ENCODE results near the gene RANBP3. TPM values are rescaled to one million over a fixed set of nuclear protein-coding genes. Genes with fewer than 3 reads are reported as not detected.

RANBP3 gene
- total RNA-seq, 1 donor from 2014 or later = 78.8 TPM

DNA sequence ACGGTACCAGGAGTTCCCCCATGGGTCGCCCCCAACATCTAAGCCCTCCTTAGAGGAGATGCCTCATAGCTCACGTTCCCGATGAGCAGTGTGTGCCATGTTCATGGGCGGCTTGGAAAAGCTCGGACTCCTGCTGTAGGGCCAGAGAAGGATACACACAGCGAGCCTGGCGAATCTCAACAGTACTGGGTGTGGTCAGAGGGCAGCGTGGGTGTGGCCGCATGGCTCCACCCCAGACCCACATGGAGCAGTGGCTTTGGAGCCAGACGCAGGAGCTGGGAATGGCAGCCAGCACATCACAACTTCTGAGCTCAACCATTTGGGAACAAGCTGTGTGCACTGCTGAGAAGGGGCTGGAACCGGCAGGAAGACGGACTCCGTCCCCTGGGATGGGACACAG is 48.3 kb downstream of the RANBP3 start:
- DNase-seq (ENCODE audit: low read depth) = no peak

DNA sequence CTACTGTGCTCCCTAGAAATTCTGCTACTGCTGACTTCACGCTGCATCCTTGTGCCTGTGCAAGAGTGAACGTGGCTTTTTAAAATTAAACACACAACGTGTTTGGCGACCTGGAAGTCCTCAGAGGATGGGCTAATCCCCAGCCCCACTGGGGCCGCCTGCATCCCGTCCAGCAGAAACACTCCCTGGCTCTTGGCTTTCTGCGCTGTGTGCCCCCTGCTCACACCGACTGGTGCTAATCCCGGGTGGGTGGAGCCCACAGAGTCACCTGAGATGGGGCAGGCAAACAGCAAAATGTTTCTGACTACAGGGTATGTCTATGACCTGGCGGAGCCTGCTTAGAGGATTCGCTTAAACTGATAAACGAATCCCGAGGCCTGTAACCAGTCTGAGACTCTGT is 48.8 kb downstream of the RANBP3 start:
- DNase-seq (ENCODE audit: low read depth) = no peak

DNA sequence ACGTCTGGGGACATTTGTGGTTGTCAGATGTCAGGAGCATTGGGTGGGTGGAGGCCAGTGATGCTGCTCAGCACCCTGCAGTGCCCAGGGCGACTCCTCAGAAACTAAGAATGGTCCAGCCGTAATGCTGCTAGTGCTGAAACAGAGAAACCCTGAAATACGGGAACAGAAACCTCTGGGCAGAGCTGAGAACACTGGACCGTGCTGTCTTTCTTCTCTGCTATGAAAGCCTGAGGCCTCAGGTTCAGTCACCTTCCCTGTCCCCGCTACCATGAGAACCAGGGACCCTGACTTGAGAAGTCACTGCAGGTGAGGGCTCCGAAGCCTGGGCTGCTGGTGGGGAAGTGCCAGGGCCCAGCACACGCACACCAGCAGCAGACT is 50.5 kb downstream of the RANBP3 start:
- no peak for DNase-seq (ENCODE audit: low read depth)

DNA sequence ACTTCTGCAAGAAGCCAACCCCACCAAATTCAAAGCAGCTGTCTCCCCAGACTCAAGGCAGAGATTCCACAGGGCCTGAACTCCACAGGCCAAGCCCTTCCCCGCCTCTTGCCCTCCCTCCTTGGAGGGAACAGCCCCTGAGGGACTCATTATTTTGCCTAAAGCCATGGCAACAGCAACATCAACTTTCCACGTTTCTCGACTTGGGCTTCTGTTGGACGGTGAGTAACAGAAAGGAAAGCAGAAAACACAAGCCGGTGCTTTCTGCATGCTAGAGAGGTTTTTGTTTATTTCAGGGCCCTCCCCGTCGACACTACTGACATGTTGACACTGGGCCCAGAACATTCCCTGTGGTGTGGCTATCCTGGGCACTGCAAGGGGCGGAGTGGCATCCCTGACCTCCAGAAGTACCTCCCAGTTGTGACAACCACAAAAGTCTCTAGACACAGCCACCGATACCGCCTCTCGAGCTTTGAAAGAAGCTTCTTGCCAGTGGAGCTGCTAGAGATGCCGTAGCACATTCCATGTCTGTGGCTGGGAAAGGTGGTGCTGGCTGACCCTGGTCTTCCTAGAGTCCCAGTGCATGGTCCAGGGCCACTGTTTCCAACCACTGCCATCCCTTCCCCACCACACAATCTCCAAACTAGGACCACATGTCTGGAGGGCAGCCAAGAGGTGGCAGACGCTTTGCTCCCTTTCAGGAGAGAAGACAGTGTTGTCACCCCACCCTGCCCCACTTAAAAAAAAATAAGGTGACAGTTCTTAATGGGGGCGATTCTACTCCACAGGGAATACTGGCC is 51.1 kb downstream of the RANBP3 start:
- no peak for DNase-seq (ENCODE audit: low read depth)

DNA sequence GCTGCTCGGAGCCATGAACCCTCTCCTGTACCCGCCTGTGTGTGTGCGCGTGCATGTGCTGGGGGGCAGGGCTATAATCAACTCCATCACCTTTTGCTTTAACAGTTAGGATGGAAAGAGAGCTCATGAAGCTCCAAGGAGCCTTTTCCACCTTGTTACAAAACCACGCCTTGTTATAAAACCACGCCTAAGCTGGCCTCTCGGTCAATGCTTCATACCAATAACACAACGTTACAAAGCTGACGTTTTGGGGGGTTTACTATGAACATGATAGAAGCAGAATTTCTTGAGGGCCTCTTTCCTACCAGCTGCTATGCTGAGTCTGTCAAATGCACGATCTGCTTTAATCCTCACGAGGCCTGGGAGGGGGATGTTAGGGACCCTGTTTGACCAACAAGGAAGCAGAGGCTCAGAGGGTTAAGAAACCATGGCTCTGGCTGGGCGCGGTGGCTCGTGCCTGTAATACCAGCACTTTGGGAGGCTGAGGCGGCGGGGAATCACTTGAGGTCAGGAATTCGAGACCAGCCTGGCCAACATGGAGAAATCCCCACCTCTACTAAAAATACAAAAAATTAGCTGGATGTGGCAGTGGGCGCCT is 52.0 kb downstream of the RANBP3 start:
- DNase-seq (ENCODE audit: low read depth) = no peak

DNA sequence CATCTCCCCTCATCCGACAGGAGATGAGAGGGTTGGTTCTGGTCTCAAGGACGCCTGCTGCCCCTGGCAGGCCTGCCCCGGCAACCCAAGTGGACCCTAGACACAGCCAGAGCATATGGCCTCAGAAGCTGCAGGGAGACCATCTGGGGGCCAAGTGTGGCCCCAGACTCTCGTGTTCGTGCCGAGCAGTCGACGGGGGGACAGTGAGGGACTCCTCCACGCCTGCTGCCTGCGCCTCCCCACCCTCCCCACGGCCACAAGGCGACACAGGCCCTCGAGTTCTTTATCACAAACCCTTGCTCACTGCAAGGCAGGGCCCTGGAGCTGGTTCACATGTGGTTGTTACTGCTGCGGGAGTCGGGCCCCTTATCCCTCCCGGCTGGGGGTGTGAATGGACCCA is 54.6 kb downstream of the RANBP3 start:
- DNase-seq (ENCODE audit: low read depth) = no peak

DNA sequence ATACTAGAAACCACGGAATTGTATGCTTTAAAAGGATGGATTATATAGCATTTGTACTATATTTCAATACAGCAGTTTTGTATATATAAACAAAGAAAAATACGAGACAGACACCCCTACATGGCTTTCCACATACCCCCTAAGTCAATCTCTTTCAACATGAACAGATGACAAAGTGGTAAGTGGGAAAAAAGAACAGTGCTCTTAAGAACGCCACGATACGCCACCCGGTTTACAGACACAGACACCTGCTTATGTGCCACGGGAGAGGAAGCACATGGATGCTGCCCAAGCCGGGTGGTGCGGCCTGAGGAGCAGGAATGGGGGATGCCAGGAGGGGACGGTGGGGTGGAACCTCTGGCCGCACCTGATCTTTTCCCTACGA is 55.8 kb downstream of the RANBP3 start:
- no peak for DNase-seq (ENCODE audit: low read depth)

DNA sequence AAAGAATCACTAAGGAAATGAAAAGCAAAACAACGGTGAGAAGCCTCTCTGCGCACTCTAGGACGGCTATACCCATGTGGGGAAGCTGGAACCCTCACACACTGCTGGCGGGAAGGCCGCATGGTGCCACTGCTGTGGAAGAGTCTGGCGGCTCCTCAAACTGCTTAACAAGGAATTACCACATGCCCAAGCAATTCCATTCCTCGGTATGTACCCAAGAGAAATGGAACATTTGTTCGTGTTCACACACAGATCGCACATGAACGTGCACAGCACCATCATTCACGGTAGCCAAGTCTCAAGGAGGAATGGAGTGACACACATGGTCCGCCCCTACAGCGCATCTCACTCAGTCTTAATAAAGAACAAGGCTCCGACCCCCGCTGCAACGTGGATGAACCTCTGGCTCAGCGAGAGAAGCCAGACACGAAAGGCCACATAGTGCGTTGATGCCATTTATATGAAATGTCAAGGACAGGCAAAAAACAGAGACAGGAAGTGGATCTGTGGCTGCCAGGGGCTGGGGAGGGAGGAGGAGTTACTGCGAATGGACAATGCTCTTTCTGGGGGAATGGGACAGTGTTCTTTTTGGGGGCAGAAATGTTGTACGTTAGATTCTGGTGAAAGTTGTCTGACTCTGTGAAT is 56.3 kb downstream of the RANBP3 start:
- no peak for DNase-seq (ENCODE audit: low read depth)

DNA sequence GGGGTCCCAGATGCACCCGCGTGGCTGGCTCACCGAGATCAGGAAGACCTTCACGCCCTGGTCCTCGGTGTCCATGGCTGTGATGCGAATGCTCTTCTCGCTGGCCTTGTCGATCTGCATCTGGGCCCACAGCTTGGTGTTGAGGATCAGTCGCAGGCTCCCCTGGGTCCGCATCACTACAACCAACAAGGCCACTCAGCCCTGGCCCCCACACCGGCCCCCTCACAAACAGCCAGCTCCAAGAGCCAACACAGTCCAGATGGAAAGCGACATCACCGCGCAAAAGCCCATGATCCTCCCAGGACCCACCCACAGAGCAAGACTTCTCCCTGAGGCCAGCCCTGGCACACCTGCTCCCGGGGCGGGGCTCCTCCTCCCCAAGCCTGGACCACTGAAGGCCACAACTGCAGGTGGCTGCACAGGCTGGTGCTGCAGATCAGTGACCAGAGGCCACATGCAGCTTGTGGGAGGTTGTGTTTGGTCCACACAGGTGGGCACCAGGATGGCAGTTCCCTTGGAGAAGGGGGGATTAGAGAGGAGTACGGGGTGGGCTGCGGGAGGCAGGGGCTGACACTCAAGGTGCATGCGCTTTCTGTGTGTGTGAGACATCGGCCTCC is 59.4 kb downstream of the RANBP3 start:
- DNase-seq (ENCODE audit: low read depth) = no peak

DNA sequence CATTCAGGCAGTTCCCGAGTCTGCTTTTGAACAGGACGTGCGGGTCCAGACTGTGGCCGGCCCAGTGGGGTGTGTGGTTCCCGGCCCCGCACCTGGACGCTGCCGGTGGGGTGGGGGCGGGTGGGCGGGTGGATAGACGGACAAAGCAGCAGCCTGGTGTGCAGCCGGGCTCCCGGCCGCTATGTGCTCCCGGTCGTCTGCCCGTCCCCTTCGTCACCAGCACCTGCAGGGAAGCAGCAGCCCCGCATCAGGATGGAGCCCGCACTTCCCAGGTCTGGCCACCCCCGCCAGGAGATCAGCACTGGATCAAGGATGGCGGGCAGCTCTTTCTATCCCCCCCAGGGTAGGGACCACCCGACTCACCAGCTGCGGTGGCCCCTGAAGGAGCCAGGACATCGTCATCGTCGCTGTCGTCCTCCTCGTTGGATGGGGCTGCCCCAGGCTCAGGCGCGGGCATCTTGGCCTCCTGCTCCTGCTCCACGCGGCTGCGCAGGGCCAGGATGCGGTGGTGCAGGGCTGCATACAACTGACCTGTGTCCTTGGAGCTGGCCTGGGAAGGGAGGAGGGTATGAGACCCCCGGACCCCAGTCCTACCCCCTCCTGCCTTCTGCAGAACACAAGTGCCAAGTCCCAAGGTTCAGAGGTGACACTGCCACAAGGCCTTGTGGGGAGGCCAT is 60.4 kb downstream of the RANBP3 start:
- no peak for DNase-seq (ENCODE audit: low read depth)

DNA sequence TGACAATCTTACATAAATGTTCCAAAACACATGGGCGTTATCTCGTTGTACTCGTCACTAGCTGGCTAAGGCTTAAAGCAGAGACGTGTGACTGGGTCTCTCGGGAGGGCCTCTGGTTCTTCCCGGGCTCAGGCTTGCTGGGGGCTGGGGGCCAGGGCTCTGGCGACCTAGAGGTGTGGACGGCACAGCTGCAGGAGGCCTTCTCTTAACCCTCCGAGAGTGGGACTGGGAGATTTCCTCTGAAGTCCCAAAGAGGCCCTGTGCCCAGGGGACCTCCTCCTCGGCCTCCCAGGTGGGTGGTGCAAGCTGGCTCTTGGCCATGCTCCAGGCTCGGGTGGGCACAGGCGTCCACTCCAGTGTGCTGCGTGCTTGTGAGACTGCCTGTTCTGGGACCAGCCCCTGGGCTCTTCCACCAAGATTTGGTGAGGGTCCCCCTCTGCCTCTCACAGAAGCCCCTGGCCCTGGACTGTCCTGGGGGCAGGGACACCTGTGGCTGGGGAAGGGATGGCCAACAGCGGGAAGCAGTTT is 61.7 kb downstream of the RANBP3 start:
- DNase-seq (ENCODE audit: low read depth) = no peak

DNA sequence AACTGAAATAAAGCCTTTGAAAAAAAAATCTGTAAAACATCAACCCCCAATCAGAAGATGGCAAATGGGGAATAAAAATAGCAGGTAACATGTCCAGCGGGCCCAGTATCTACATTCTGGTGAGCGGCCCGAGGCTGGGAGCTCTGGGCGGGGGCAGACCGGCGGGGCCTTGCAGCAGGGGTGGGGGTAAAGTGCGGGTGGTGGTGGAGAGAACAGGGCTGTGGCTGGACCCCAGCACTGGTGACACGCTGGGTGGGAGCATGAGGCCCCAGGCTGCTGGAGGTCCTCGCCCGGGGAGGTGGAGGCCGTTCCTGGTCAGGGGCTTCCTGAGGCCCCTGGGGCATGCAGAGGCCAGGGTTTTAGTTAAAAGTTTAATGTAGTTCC is 62.2 kb downstream of the RANBP3 start:
- no peak for DNase-seq (ENCODE audit: low read depth)

DNA sequence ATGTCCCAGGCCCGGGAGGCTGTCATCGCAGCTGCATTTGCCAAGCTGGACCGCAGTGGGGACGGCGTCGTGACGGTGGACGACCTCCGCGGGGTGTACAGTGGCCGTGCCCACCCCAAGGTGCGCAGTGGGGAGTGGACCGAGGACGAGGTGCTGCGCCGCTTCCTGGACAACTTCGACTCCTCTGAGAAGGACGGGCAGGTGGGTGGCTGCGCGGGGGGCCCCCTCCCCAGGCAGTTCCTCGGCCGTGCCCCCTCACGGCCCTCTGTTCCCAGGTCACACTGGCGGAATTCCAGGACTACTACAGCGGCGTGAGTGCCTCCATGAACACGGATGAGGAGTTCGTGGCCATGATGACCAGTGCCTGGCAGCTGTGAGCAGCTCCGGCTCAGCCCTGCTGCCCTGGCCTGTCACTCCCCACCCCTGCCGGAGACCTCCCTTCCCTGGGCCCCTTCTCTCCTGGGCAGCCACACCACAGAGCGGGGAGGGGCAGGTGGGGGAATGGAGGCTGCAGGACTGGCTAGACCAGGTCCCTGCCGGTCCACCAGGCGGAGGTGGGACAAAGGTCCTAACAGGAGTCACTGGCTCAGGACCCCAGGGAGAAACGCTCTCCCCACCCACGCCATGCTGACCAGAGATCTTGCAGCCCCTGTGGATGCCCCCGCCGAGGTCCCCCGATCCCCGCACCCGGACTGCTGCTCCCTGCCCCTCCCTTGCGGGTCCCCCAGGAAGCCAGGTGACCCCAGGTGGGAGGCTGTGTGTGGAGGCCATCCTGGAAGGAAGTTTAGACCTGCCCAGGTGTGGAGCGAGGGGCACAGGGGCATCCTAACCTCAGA is 62.8 kb downstream of the RANBP3 start:
- no peak for DNase-seq (ENCODE audit: low read depth)

DNA sequence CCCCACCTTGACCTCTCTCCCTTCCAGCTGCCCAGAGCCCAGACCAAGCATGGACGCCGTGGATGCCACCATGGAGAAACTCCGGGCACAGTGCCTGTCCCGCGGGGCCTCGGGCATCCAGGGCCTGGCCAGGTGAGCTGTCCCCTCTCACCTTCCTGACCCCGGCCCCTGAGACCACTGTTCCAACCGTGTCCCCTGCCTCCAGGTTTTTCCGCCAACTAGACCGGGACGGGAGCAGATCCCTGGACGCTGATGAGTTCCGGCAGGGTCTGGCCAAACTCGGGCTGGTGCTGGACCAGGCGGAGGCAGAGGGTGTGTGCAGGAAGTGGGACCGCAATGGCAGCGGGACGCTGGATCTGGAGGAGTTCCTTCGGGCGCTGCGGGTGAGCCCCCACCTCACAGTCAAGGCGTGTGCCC is 63.6 kb downstream of the RANBP3 start:
- DNase-seq (ENCODE audit: low read depth) = no peak

DNA sequence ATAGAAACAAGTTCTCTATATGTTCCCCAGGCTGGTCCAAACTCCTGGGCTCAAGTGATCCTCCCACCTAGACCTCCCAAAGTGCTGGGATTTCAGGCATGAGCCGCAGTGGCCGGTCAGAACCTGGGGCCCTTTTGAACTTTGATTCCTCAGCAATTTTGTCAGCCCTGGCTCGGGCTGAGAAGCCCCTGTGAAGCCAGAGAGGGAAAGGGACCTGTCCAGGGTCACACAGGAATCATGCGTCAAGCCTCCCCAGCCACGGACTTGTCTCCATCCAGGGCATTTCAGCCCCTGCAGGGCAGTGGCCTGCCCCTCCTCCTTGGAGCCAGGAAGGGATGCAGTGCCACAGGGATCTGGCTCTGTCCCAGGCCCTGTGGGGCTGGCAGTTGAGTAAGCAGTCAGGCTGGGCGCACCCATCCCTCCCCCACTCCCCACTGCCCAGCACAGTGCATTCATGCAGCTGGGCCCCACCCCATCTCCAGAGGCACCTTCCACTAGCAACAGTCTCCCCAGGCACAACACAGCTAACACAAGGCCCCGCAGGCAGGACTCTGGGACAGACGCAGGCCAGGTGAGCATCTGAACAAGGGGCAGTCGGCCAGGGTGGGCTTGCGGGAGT is 64.1 kb downstream of the RANBP3 start, which contains the start of gene CAPS:
Gene CAPS, plus strand, starts transcription at position 516 of the 619 bp plus-strand sequence. CDS start 153 bp downstream, outside the sequence.
- DNase-seq (ENCODE audit: low read depth) = peak; percentile 83

DNA sequence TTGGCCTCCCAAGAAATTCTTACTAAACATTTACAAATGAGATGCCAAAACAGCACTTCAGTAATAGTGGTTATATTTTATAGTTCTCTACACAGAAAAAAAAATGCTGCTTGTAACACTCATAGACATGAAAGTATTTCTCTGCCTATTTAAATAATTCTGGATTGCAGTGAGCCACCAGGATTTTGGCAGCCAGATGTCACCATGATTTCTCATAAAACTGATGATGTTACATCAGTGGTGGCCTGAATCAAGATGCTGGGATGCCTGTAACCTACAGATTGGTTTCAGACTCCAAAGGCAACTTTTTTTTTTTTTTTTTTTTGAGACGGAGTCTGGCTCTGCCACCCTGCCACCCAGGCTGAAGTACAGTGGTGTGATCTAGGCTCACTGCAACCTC is 66.6 kb downstream of the RANBP3 start:
- no peak for DNase-seq (ENCODE audit: low read depth)

DNA sequence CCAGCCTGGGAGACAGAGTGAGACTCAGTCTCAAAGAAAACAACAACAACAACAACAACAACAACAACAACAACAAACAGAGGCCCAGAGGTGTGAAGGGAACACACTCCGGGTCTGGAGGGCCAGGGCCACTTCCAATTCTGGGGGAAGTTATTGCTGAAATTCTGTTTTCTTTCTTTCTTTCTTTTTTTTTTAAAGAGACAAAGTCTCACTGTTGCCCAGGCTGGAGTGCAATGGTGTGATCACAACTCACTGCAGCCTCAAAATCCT is 67.4 kb downstream of the RANBP3 start:
- DNase-seq (ENCODE audit: low read depth) = no peak

DNA sequence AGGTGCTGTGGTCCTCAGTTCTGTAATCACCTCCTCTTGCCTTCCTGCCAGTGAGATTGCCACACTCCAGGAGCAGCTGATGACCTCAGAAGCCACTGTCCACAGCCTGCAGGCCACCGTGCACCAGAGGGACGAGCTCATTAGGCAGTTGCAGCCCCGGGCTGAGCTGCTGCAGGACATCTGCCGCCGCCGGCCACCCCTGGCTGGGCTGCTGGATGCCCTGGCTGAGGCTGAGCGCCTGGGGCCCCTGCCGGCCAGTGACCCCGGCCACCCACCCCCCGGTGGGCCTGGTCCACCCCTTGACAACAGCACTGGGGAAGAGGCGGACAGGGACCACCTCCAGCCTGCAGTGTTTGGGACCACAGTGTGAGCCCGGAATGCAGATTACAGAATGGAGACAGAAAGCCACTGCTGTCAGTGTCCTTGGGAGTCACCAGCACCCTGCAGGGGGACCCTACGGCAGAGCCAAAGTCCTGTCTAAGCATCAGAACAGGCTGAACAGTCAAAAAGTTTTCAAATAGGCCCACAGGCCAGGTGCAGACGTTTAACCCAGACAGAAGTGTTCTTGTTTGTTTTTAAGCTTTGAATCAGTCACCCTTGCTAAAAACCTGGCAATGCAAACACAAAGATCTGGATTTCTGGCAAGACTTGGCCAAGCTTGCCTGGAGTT is 69.0 kb downstream of the RANBP3 start:
- no peak for DNase-seq (ENCODE audit: low read depth)

DNA sequence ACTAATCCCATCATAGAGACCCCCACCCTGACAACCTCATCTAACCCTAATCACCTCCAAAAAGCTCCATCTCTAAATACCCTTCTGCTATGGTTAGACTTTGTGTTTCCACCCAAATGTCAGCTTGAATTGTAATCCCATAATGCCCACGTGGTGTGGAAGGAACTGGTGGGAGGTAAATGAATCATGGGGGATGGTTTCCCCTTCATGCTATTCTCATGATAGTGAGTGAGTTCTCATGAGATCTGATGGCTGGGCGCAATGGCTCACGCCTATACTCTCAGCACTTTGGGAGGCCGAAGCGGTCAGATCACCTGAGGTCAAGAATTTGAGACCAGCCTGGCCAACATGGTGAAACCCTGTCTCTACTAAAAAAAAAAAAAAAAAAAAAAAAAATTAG is 70.7 kb downstream of the RANBP3 start:
- DNase-seq (ENCODE audit: low read depth) = no peak

DNA sequence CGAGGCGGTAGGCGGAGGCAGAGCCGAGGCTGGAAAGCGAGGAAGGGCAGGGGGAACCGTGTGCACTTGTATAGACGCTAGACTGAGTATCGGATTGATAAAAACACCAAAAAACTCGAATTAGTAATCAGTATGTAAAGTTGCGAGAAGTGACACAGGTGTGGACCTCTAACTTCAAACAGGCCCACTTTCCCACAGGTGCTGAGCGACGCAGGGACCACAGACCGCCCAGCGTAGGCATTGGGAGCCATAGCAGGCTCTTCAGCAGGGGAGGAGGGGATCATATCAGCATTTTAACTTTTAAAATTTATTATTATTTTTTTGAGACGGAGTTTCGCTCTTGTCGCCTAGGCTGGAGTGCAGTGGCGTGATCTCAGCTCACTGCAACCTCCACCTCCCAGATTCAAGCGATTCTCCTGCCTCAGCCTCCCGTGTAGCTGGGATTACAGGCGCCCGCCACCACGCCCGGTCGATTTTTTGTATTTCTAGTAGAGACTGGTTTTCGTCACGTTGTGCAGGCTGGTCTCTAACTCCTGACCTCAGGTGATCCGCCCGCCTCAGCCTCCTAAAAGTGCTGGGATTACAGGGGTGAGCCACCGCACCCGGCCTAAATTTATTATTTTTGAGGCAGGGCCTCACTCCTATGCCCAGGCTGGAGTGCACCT is 72.7 kb downstream of the RANBP3 start:
- no peak for DNase-seq (ENCODE audit: low read depth)
